ENCODE results near the gene DNASE1L3. TPM values are rescaled to one million over a fixed set of nuclear protein-coding genes. Genes with fewer than 3 reads are reported as not detected.

Gene DNASE1L3
- total and polyA plus RNA-seq, 2 of the 8 experiments (the other 6 are each of a cell fraction or from before 2014, with no cell fraction given) = not detected

DNA sequence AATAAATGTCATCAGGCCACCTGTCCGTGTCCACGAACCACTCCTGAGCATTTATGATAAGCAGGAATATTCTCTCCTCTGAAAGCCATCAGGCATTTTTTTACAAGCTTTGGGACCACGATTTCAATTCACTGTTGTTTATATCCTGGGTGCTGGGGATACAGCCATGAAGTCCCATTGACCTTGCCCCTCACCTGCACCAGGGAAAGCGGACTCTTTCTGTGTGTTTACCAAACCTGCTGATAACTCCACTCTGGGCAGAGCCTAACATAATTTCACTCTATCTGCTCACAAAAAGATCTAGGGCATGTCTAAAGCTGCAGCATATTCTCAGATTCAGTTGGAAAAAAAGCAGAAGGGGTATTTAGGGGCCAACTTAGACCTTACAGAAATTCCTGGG lies 4.8 kb downstream of the DNASE1L3 start:
- H2BK12ac ChIP-seq (ENCODE audit: low read depth, low read length) = no peak overlapping the region
- no peak overlapping the region for H3K23ac ChIP-seq (ENCODE audit: insufficient read length)
- no peaks in the 10 kb centered on the region for H3K23me2 ChIP-seq (ENCODE audit: low read depth, low read length)
- H4K5ac ChIP-seq (ENCODE audit: insufficient read length, low read depth, low read length) = no peak overlapping the region
- no peak overlapping the region for H4K8ac ChIP-seq (ENCODE audit: extremely low read depth, insufficient read depth, low read length)
- no peaks in the 10 kb centered on the region for H3K79me2 ChIP-seq (ENCODE audit: control insufficient read depth in 1 of 2, insufficient read depth in 2 of 2, low read length in 2 of 2)
- no peak overlapping the region for H2AFZ ChIP-seq (ENCODE audit: low read length)
- DNase-seq (ENCODE audit: low read depth in 1 of 2, low spot score in 2 of 2) = no peak
- H4K20me1 ChIP-seq (replicated peaks in 1 of 2; ENCODE audit: control insufficient read depth in 1 of 2, insufficient read depth in 2 of 2, low read length in 2 of 2) = no peaks in the 10 kb centered on the region
- H3K79me1 ChIP-seq (ENCODE audit: low read depth, low read length) = no peaks in the 10 kb centered on the region
- H3K14ac ChIP-seq (ENCODE audit: insufficient read length) = no peak overlapping the region
- no peaks in the 10 kb centered on the region for H3K36me3 ChIP-seq (ENCODE audit: control insufficient read depth in 2 of 4, insufficient read depth in 4 of 4, low read length in 3 of 4)
- H2BK15ac ChIP-seq (ENCODE audit: low read length) = no peak overlapping the region
- no peak overlapping the region for H2BK120ac ChIP-seq (replicated peaks; ENCODE audit: low read depth, low read length)
- H3K4ac ChIP-seq (replicated peaks; ENCODE audit: insufficient read length, low read depth, low read length) = no peak overlapping the region
- no peak overlapping the region for H3K9ac ChIP-seq (replicated peaks in 1 of 4; ENCODE audit: extremely low read depth in 1 of 4, low read depth in 3 of 4, low read length in 3 of 4)
- H3K27me3 ChIP-seq (replicated peaks in 1 of 4; ENCODE audit: control insufficient read depth in 3 of 4, extremely low read depth in 1 of 4, insufficient read depth in 3 of 4, low read length in 3 of 4) = peaks cover 0 to 3% (median 0%) of the 10 kb centered on the region in 4 experiments; a peak in 1 of 7 replicates
- no peak overlapping the region for H2BK20ac ChIP-seq (ENCODE audit: low read length)
- H3K4me3 ChIP-seq (ENCODE audit: extremely low read depth in 1 of 4, insufficient read depth in 2 of 4, low read depth in 3 of 4, low read length in 4 of 4) = no peak overlapping the region
- 91% methylated on average over 4 of the region's 4 CpGs; no CpG with 5 or more reads in 1 of the 2 experiments for WGBS, 2 experiments (ENCODE audit: extremely low coverage in 1 of 2, insufficient coverage in 1 of 2, insufficient read length in 1 of 2, insufficient replicate concordance in 2 of 2, low coverage in 1 of 2, low lambda C conversion rate in 2 of 2, missing lambda C conversion rate in 1 of 2)
- no peak overlapping the region for H3K27ac ChIP-seq (ENCODE audit: low read depth, low read length)
- H2BK5ac ChIP-seq (ENCODE audit: low read depth, low read length) = no peak overlapping the region
- ChIA-PET POLR2A (ENCODE audit: partially characterized antibody) (no interaction called here), CTCF (ENCODE audit: partially characterized antibody) (interaction anchor here (0.6 to 3.1 kb wide), 4 partner anchors 11 to 244 kb away, joined by 3 to 19 read pairs (median 6); no protein-coding TSS in a partner anchor)
- H3K4me2 ChIP-seq (ENCODE audit: insufficient read depth in 1 of 2, low read depth in 2 of 2, low read length in 2 of 2) = no peak overlapping the region
- no peak overlapping the region for H3K18ac ChIP-seq (ENCODE audit: extremely low read depth, low read length)
- H3K9me3 ChIP-seq (ENCODE audit: insufficient read depth in 2 of 2, low read depth in 1 of 2, low read length in 1 of 2) = no peaks in the 10 kb centered on the region
- no peak overlapping the region for H3K56ac ChIP-seq (replicated peaks; ENCODE audit: insufficient read length, low read depth, low read length)
- H3K4me1 ChIP-seq (replicated peaks in 1 of 4; ENCODE audit: control insufficient read depth in 3 of 4, insufficient read depth in 4 of 4, low read length in 3 of 4) = no peaks in the 10 kb centered on the region
- no peak overlapping the region for H2AK5ac ChIP-seq (ENCODE audit: low read depth, low read length)
- H4K91ac ChIP-seq (replicated peaks; ENCODE audit: insufficient read length, low read length) = no peak overlapping the region
- FAIRE-seq = no peak
- TF ChIP-seq RBBP5 (IDR thresholded peaks at IDR 0.05; ENCODE audit: borderline replicate concordance, low read depth, low read length) (no peak), FOSL1 (IDR thresholded peaks at IDR 0.05; ENCODE audit: insufficient read depth, low read depth, low read length) (no peak), SAP30 (IDR thresholded peaks at IDR 0.05; ENCODE audit: insufficient read depth, insufficient replicate concordance, low read length) (no peak), JUND (IDR thresholded peaks at IDR 0.05; ENCODE audit: low read length) (no peak), PHF8 (conservative IDR thresholded peaks at IDR 0.05; ENCODE audit: low read depth, low read length) (no peak), CHD2 (IDR thresholded peaks at IDR 0.05; ENCODE audit: low read length) (no peak), SRF (IDR thresholded peaks at IDR 0.05; ENCODE audit: low read depth, low read length) (no peak), POU5F1 (IDR thresholded peaks at IDR 0.05; ENCODE audit: low read depth, low read length) (no peak), CHD1 (IDR thresholded peaks at IDR 0.05; ENCODE audit: low read depth, low read length) (no peak), CREB1 (IDR thresholded peaks at IDR 0.05) (no peak), TBP (IDR thresholded peaks at IDR 0.05; ENCODE audit: low read depth, low read length) (no peak), TAF7 (optimal IDR thresholded peaks at IDR 0.05; ENCODE audit: borderline replicate concordance, low read depth, low read length) (no peak)
- TF ChIP-seq, protein P1, sequence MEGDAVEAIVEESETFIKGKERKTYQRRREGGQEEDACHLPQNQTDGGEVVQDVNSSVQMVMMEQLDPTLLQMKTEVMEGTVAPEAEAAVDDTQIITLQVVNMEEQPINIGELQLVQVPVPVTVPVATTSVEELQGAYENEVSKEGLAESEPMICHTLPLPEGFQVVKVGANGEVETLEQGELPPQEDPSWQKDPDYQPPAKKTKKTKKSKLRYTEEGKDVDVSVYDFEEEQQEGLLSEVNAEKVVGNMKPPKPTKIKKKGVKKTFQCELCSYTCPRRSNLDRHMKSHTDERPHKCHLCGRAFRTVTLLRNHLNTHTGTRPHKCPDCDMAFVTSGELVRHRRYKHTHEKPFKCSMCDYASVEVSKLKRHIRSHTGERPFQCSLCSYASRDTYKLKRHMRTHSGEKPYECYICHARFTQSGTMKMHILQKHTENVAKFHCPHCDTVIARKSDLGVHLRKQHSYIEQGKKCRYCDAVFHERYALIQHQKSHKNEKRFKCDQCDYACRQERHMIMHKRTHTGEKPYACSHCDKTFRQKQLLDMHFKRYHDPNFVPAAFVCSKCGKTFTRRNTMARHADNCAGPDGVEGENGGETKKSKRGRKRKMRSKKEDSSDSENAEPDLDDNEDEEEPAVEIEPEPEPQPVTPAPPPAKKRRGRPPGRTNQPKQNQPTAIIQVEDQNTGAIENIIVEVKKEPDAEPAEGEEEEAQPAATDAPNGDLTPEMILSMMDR (IDR thresholded peaks at IDR 0.05; ENCODE audit: control extremely low read depth in 1 of 3, insufficient read depth in 1 of 3, low read depth in 1 of 3, low read length in 3 of 3) = no peak

Measured in H1 (cell line).